Liver (tissue), 9 donors: ENCODE measurements around the gene GPR107. TPM values are rescaled to one million over a fixed set of nuclear protein-coding genes. Genes with fewer than 3 reads are reported as not detected.

Source experiments
- DNase-seq: peaks from one replicate; pipeline ENCODE4 v3.0.0-alpha.2; 2017; ENCODE audit warnings: low spot score
- H3K27ac ChIP-seq, 2 donors: one replicate each; pipeline ENCODE4 v1.7.0; 2013; ENCODE audit warnings: inconsistent platforms in 2 of 2, low read length in 2 of 2, control low read depth in 1 of 2, low read depth in 1 of 2, mild to moderate bottlenecking in 1 of 2
- H3K27me3 ChIP-seq, 4 donors: one replicate each; pipeline versions ENCODE4 v1.6.1 to v1.7.0; 2013; ENCODE audit warnings: low read length in 3 of 4, inconsistent platforms in 1 of 4, mild to moderate bottlenecking in 1 of 4, moderate library complexity in 1 of 4; ENCODE audit not compliant: control insufficient read depth in 4 of 4, insufficient read depth in 4 of 4
- H3K36me3 ChIP-seq, 4 donors: one replicate each; pipeline versions ENCODE4 v1.6.1 to v1.7.0; 2013; ENCODE audit warnings: low read length in 3 of 4, mild to moderate bottlenecking in 3 of 4, low read depth in 1 of 4, moderate library complexity in 1 of 4; ENCODE audit not compliant: control insufficient read depth in 4 of 4, insufficient read depth in 3 of 4
- H3K4me1 ChIP-seq, 4 donors: one replicate each; pipeline versions ENCODE4 v1.6.1 to v1.7.0; 2013; ENCODE audit warnings: low read length in 3 of 4, mild to moderate bottlenecking in 3 of 4, moderate library complexity in 1 of 4; ENCODE audit not compliant: control insufficient read depth in 4 of 4, insufficient read depth in 4 of 4
- H3K4me3 ChIP-seq, 3 donors: one replicate each; pipeline versions ENCODE4 v1.6.1 to v1.7.0; 2013; ENCODE audit warnings: low read length in 3 of 3, control low read depth in 1 of 3, low read depth in 1 of 3, mild to moderate bottlenecking in 1 of 3
- H3K9ac ChIP-seq, 2 donors: one replicate each; pipeline ENCODE4 v1.7.0; 2013; ENCODE audit warnings: low read length in 2 of 2, mild to moderate bottlenecking in 2 of 2, moderate library complexity in 2 of 2, control low read depth in 1 of 2, low read depth in 1 of 2
- H3K9me3 ChIP-seq, 4 donors: one replicate each; pipeline versions ENCODE4 v1.6.1 to v1.7.0; 2013; ENCODE audit warnings: low read length in 3 of 4; ENCODE audit not compliant: control insufficient read depth in 4 of 4
- ATF3 ChIP-seq: IDR thresholded peaks from 2 replicates; pipeline ENCODE4 v1.6.1; 2016; ENCODE audit warnings: antibody characterized with exemption
- CTCF ChIP-seq: fragments of 150-350 bp; IDR thresholded peaks from 2 replicates; pipeline ENCODE4 v1.5.1; 2017; ENCODE audit warnings: improper control_type of control experiment, low read depth, low read length; ENCODE audit not compliant: missing input control
- EGR1 ChIP-seq, 2 donors: IDR thresholded peaks; 2 replicates each; pipeline ENCODE4 v1.6.1; 2016 to 2018; ENCODE audit warnings: antibody characterized with exemption in 2 of 2, low read depth in 2 of 2
- FOXA1 ChIP-seq: IDR thresholded peaks from 2 replicates; pipeline ENCODE4 v1.6.1; 2016; ENCODE audit warnings: antibody characterized with exemption
- HNF4A ChIP-seq, 2 donors: conservative IDR thresholded peaks; 2 replicates each; pipeline ENCODE4 v1.6.1; 2016; ENCODE audit warnings: antibody characterized with exemption in 2 of 2, mild to moderate bottlenecking in 2 of 2
- MAX ChIP-seq: IDR thresholded peaks from 2 replicates; pipeline ENCODE4 v1.6.1; 2016; ENCODE audit warnings: antibody characterized with exemption
- NR2F2 ChIP-seq: IDR thresholded peaks from 2 replicates; pipeline ENCODE4 v1.6.1; 2016; ENCODE audit warnings: antibody characterized with exemption
- RAD21 ChIP-seq, 2 donors: IDR thresholded peaks; 2 replicates each; pipeline ENCODE4 v1.6.1; 2016; ENCODE audit warnings: antibody characterized with exemption in 2 of 2, mild to moderate bottlenecking in 2 of 2
- REST ChIP-seq: IDR thresholded peaks from 2 replicates; pipeline ENCODE4 v1.6.1; 2016; ENCODE audit warnings: antibody characterized with exemption, mild to moderate bottlenecking
- RXRA ChIP-seq, 2 donors: IDR thresholded peaks; 2 replicates each; pipeline ENCODE4 v1.6.1; 2017 to 2018; ENCODE audit warnings: antibody characterized with exemption in 2 of 2, mild to moderate bottlenecking in 1 of 2
- SP1 ChIP-seq: IDR thresholded peaks from 2 replicates; pipeline ENCODE4 v1.6.1; 2018; ENCODE audit warnings: antibody characterized with exemption, mild to moderate bottlenecking
- TAF1 ChIP-seq: conservative IDR thresholded peaks from 2 replicates; pipeline ENCODE4 v1.6.1; 2016; ENCODE audit warnings: antibody characterized with exemption, mild to moderate bottlenecking
- YY1 ChIP-seq: IDR thresholded peaks from 2 replicates; pipeline ENCODE4 v1.6.1; 2016; ENCODE audit warnings: antibody characterized with exemption, mild to moderate bottlenecking
- ZBTB33 ChIP-seq: IDR thresholded peaks from 2 replicates; pipeline ENCODE4 v1.6.1; 2016; ENCODE audit warnings: antibody characterized with exemption
- WGBS: extraction: QIAGEN DNeasy Blood & Tissue Kit; methylation state at CpG from one replicate; pipeline ENCODE4 v1.1.7; 2013; 5-methylcytosine and 5-hydroxymethylcytosine counted together
- polyA plus RNA-seq, 2 donors: library from polyadenylated mRNA; stranded (reverse) in 1 of 2; unstranded in 1 of 2; fragments of 200-250 nt in 1 of 2; fragments of >200 nt in 1 of 2; fragmentation: Nextera tagmentation in 1 of 2; extraction: Ambion mirVana in 1 of 2; gene quantifications; one replicate each; pipeline versions ENCODE4 v1.2.1 to v1.2.3, GENCODE V29; 2013 to 2015
- total RNA-seq, 2 donors: library from RNA; depleted of rRNA; stranded (reverse); fragments of >200 nt; gene quantifications; one replicate each; pipeline ENCODE4 v1.2.3, GENCODE V29; 2014
- donor health status: healthy.
- donor health status: healthy.
- donor health status: healthy.
- donor health status: healthy.
- donor health status: healthy.

Gene GPR107
- total and polyA plus RNA-seq, 4 donors, result 3.8 to 17.2 (median 11.4) TPM

GRCh38 chr9:130174920-130175321, 121.2 kb downstream of the GPR107 start:
- Histone ChIP-seq H3K4me1 (peaks cover 0 to 4% (median 2%) of the 10 kb centered on the region in 4 donors), H3K4me3 (no peak overlapping the region), H3K9ac (no peak overlapping the region), H3K9me3 (no peaks in the 10 kb centered on the region), H3K36me3 (no peaks in the 10 kb centered on the region), H3K27me3 (no peaks in the 10 kb centered on the region), H3K27ac (peak overlapping the region in 1 of 2 donors; percentile 39)
- TF ChIP-seq CTCF (no peak), SP1 (peak; percentile 32), RAD21 (IDR thresholded peaks at IDR 0.05) (peak in 1 of 2 donors; percentile 4), RXRA (IDR thresholded peaks at IDR 0.05) (peak; percentile 51 to 52), ZBTB33 (no peak), EGR1 (IDR thresholded peaks at IDR 0.05; ENCODE audit: low read depth in 2 of 2) (no peak), NR2F2 (peak; percentile 56), FOXA1 (no peak), ATF3 (no peak), TAF1 (no peak), MAX (no peak), YY1 (no peak), REST (no peak), HNF4A (conservative IDR thresholded peaks at IDR 0.05) (no peak)
- DNase-seq, result no peak
- WGBS, result 82% methylated on average over 8 of the region's 8 CpGs

- H3K9me3 ChIP-seq, result no peaks in the 10 kb centered on the region
- no peaks in the 10 kb centered on the region for H3K27me3 ChIP-seq
- H3K27ac ChIP-seq, result peak overlapping the region in 1 of 2 donors; percentile 39
- no peak for DNase-seq
- H3K4me1 ChIP-seq, result peaks cover 0 to 4% (median 2%) of the 10 kb centered on the region in 4 donors
- WGBS, result 91% methylated on average over 9 of the region's 9 CpGs
- no peak overlapping the region for H3K4me3 ChIP-seq
- H3K9ac ChIP-seq, result no peak overlapping the region
- TF ChIP-seq EGR1 (IDR thresholded peaks at IDR 0.05; ENCODE audit: low read depth in 2 of 2), result no peak
- no peak for TF ChIP-seq MAX
- TF ChIP-seq CTCF, result no peak
- no peak for TF ChIP-seq ATF3
- no peak for TF ChIP-seq FOXA1
- no peak for TF ChIP-seq RAD21 (IDR thresholded peaks at IDR 0.05)
- H3K36me3 ChIP-seq, result no peaks in the 10 kb centered on the region
Observed at GRCh38 chr9:130175355-130175754, 121.6 kb downstream of the GPR107 start.
